Activated effector memory CD4-positive, alpha-beta T cell treated with Interleukin-2 at 50 U/mL for 16 hours (primary cell): ENCODE results near the gene NRCAM.
"Not testable (repeated sequence)": the region's sequence is repeated elsewhere in the genome, so short reads cannot be mapped to it uniquely, and the experiment has no call there.

Experiments used
- DNase-seq: peaks from one replicate; pipeline ENCODE4 v3.0.0-alpha.2; 2020

NRCAM gene

DNA sequence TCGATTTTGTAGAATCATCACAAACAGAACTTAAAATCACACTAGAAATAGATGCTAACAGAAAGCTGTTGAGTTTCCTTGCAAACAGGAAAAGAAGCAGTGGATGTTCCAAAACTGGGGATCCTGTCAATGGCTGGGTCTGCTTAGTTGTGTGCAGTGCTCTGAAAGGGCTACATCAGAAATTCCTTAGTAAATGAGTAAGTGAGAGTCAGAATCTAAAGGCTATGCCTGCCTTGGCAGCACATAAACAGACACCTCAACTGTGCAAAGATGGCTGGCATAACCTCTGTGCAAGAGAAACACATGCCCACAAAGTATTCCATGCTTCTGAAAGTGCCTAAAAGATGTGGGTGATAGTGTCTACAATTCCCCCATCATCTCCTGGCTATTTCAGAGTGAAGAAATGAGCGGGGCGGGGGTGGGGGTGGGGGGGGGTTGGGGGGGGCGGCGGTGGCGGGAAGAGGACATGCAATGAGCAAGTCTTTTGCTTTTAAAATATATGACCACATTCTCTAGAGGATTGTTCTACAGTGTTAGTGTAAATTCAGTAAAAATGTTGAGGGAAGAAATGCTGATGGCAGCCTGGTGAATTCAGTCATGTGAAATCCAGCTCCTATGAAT, 187.9 kb downstream of the NRCAM start:
- DNase-seq, result no peak

DNA sequence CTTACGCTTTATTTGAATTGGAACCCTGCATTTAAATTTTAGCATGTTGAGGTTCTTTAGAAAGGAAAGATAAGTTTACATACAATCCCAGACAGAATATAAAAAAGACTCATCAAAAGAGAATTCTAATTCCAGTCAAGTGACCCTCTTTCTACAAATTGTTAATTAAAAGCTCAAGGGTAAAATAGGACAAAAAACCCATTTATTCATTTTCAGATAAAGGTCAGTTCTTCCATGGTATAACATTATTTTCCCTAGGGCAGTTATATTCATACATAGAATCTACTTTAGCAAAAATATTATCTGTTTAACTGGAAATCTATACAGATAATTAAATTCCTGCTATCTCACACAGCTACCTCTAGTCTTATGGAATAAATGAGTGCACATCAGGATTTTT, 188.6 kb downstream of the NRCAM start:
- no peak for DNase-seq

DNA sequence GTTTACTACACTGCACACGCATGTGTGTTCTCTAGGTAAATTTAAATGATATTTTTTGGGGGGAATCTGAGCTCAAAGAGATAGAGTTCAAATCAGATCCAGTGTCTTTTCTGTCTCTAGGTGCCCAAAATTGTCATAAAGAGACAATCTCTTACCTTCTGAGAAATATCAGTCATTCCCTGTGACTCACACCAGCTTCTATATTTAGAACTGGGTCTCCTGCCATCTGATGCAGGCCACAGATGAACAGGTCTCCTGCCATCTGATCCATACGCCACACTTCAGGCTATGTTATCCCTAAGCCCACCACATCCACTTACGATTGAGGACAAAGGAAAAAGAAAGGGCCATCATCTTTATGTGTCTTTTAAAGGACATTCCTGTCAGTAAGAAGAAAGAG, 189.7 kb downstream of the NRCAM start:
- no peak for DNase-seq

DNA sequence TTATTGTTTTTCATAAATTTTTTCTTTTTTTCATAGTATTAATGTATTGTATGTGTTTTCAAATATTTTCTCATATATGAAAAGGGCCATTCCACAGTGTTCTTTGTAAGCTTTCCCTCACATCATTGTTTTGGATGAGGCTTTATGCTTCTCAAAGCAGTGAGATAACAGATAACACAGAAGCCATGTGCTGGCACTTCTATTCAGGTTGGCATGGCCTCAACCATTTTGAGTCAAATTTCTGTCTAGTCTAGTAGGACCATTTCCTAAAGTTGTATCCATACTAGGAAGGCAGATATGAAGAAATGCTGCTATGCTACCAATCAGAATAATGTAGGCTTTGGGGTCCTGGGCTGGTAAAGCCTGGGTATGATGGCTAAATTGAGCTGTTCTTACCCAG, 190.2 kb downstream of the NRCAM start:
- DNase-seq, result no peak

DNA sequence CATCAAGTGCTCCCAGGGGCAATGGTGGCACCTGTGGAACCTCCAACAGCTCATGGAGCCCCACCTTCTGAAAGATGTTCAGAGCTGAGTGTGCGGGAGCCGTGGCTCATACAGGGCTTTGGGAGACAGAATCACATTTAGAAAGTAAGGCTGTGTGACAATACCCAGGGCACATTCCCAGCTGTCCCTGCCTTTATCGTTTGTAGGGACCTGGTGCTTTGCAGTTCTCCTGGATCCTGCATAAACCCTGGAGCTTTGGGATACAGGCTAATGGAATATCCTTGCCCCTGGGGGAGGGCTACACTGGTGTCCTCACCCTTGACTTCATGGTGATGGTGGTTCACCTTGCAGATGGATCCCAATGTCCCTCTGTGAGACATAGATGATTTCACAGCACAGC, 191.2 kb downstream of the NRCAM start:
- DNase-seq, result no peak

DNA sequence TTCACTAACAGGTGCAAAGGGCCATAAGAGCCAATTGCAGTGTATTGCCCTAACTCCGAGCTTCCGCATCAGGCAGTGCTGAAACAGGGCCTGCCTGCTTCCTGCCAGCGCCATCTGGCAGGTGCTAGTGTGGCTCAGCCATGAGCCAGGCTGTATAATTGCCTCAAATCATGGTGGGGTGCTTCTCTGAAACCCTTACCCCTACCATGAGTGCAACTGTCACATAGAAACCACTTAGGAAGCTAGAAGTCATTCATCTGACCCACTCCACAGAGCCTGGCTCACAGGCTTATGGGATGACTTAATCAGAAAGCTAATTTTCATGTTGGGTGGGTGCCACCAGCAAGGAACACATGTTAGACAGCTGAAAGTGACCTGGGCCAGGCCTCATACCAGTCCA, 192.8 kb downstream of the NRCAM start:
- no peak for DNase-seq

DNA sequence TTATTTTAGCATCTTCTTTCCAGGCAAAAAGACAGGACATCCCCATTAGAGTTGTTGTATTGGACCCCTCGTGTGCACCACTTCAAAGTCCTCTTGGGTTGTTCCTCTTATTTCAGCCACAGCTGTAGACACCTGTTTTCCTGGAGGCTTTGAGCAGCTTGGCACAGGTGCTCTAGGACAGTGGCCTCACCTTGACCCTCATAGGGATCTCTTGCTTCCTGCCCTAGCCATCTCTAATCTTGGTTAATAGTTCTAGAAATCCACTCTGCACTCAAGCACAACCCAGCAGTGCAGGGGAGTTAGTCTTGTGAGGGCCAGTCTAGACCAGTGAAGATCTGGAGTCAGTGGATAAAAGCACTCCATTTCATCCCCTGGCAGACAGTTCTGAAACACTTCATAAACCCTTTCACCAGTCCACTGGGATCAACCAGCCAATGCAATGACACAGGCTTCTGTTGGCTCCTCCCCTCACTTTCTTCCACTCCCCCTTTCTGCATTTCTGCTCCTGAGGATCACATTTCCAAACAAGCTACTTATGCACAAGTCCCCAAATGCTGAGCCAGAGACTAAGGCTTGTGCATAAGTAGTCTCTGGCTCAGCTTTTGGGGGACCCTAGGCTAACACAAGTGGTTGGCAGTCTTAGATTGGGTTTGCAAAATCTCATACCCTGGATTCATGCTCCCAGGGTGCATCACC, 194.5 kb downstream of the NRCAM start:
- no peak for DNase-seq

DNA sequence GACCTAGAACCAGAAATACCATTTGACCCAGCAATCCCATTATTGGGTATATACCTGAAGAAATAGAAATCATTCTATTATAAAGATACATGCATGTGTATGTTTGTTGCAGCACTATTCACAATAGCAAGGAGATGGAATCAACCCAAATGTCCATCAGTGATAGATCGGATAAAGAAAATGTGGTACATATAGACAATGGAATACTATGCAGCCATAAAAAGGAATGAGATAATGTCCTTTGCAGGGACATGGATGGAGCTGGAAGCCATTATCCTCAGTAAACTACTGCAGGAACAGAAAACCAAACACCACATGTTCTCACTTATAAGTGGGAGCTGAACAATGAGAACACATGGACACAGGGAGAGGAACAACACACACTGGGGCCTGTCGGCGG, 196.8 kb downstream of the NRCAM start:
- not testable (repeated sequence) for DNase-seq

DNA sequence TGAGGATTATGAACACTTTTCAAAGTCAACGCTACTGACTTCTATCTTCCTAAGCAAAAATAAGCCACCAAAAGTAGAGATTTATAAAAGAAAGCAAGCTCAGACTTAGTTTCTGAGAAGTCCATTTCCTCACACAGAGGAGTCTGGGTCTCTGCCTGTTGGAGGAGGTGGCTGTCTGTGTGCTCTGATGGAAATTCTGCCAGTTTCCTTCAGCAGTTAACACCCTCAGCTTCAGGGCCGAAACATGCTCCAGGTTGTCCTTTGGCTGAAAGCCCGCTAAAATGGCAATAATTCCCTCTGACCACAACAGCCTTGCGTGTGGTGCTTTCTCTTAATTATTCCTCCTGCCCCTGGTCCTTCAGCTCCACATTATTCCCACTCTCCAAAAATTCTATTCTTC, 198.3 kb downstream of the NRCAM start:
- no peak for DNase-seq

DNA sequence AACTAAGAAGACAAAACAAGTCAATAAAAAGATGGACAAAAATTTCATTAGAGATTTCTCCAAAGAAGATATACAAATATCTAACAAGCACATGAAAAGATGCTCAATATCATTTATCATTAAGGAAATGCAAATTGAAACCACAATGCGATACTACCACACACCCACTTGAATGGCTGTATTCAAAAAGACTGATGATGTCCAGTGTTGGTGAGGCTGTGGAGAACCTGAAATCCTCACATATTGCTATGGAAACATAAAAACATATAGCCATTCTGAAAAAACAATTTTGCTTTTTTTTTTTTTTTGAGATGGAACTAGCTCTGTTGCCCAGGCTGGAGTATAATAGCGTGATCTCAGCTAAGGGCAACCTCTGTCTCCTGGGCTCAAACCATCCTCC, 202.0 kb downstream of the NRCAM start:
- DNase-seq, result no peak

DNA sequence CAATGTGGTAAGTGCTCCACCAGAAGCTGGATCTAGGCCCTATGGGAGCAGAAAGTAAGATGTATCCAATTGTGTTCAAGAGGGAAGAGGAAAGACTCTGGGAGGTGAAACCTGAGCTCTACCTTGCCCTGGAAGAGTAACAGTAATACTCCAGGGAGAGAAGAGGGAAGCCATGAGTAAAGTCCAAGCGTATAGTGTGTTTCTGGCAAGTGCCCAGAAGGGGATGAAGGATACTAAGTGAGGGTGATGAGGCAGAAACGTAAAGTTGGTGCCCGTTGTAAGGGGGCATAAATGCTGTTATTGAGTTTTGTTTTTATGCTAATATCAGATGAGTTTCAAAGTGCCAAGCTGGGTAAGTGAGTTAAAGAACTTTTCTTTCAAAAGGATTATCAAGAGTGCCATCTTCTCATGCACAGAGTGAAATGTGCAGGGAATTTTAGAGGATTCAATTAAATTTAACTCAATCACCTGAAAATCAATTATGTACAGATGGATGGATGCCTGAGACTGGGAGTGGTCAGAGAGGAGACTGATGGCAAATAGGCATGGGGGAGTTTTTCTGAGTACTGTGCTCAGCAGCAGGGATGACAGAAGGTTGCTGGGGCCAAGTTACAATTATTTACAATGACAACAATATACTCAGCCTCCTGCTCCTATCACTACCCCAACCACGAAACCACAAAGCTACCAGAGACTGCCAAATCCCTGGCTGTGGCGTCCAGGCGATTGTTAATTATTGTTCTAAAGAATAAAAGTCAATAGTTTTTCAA, 202.8 kb downstream of the NRCAM start:
- no peak for DNase-seq

DNA sequence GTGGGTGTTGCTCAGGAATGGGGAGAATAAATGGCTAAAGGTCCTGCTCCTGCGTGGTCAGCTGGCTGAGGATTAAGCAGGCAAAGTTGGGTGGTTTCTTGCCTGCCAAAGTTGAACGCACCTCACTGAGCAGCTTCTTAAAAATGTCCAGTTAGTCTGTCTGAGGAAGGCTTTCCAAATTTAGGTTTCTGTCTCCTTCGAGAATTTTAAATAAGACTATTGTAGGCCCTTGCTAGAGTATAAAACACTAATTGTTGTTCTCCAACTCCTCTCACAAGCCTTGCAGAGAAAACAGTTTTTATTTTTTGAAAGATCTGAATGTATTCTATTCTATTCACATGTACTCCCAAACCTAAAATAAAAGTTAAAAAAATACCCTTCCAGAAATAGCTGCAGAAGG, 204.1 kb downstream of the NRCAM start:
- DNase-seq, result no peak

DNA sequence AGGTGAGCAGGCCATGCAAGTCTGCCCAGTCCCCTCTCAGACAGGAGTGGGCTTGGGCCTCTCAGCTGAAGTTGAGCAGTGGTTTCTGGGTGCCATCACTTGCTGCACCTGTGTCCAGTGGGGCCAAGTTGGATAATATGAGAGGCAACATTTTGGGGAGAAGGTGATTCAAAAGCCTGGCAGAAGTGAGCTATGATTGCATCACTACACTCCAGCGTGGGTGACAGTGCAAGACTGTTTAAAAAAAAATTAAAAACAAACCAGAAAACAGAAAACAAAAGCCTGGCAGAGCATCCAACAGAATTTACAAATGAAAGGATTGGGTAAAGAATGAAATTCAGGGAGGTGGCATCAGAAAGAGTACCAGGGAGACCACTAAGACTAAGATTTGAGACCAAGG, 204.5 kb downstream of the NRCAM start:
- no peak for DNase-seq

DNA sequence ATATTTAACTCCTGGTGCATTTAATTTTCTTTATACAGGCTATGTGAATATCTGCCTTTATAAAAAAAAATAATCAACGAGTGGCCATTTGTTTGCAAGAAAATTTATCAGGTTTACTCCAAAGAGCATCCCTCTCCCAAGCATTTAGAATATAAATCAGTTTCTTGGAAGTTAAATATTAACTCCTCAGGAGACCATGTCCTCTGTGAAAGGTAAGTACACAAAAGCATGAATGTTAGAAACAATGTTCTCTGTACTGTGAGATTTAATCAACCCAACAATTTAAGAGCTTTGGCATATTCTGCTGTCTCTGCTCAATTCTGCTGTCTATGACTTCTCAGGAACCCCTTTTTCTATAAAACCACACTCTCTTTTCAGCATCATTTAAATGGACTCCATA, 206.8 kb downstream of the NRCAM start:
- no peak for DNase-seq

DNA sequence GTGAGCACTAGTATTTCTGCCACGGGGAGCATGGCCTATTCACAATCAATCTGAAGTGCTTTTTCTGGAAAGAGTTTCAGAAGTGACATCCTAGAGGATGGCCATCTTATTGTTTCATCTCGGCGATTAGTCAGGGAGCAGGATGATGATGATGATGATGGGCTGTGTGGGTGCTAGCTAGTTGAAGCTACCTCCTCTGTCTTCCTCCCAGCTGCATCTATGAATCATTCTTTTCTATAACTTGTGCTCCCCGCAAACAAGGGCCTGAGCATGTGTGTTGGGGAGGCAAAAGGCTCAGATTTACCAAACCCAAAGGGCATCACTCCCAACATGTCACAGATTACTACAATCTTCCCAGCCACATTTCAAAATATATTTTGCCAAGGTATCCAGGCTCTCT, 207.4 kb downstream of the NRCAM start:
- DNase-seq, result no peak

DNA sequence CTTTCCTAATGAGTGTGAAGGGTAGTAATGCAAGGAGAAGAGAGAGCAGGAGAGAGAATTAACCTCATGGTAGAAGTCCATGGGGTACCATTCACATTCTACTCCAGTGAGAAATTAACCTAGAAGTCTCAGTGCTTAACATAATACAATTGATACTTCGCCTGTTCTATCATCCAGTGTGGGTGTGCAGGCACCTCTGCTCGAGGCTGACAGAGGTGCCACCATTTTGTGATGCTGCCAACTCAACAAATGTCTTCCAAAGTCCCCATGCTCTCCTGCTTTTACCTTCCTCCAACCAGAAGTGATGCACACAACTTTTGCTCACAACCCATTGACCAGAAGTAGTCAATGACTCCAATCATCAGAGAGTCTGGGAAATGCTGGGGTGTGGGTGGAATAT, 207.8 kb downstream of the NRCAM start:
- no peak for DNase-seq

DNA sequence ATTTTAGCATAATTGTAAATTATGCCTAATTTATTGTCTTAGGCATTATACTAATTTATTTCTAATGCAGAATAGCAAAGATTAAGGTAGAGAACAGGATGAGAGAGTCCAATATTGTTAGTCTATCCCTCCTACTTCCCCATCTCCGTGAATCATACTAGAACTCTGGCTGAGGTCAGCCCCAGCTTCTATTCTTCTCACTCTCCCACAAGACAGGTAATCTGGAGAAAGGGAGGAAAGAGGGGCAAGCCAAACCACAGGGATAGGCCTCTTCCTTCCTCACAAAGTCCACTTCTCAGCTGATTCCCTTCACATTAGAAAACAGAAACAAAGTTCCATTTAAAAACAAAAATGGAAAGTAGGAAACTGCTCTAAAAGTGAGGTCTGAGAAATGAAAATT, 208.6 kb downstream of the NRCAM start:
- no peak for DNase-seq

DNA sequence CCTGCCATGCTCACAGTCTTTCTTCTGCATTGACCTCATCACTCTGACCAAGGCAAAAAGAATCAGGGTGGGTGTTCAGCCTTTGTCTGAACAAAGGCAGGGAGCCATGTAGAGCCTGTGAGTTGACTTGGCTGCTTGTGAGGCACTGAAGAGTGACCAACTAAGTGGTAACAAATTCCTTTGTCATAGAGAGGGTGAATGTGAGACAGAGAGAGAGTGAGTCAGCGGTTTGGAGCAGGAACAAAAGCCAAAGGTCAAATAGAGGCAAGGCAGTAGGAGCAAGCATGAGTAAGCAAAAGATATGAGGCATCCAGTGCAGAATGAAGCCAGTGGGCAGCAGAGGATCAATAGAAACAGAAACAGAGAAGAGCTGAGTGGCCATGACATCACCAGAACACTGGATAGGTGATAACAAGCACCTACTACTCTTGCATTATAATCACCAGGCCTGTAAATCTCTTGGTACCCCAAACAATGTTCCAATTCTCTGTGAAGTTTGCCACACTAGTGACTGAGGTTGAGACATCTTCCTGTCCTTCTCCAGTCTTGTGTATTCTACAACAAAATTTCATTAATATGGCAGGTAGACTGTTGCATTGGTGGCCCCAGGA, 209.9 kb downstream of the NRCAM start:
- DNase-seq, result no peak

DNA sequence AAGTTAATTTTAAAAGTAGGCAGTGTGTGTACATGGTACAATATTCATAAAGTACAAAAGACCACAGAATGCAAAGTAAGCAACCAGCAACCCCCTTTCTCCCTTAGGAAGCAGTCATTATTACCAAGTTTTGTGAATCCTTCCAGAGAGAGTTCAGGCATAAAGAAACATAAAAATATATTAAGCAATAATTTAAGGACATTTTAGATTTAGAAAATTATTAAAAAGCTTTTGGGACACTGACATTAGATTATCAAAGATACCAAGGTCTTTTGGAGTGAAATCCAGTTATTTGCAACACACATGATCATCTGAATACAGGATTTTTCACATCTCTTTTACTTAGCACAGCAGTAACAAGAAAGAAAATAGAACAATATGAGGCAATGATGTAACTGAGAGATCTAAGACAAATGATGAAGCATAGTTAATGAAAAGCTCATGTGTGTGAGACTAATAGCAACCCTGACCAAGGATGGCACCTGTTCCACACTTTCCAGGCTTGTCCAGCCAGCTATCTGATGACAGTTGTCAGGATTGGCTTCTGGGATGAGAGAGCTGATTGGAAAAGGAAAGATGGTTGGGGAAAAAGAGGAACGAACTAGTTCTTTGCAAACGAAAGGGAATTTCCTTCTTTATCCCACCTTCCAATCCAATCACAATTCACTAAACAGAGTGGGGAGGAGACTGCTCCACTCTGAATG, 210.6 kb downstream of the NRCAM start:
- DNase-seq, result no peak

DNA sequence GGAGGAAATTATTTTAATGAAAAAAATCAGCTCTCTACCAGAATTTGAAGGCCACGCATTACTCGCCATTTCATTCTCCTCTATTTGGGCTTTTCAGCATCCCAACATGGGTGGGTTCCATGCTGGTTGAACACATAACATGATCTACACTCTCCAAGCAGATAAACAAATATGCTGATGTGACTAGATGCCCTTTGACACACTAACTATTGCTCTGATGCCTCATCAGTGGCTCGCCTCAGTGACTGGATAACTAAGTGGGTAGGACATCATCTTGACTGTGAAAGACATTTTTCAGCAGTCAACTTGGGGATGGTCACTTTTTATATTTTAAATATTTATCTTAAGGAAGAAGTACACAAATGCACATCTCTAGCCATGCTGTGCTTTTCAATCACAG, 212.1 kb downstream of the NRCAM start:
- no peak for DNase-seq

DNA sequence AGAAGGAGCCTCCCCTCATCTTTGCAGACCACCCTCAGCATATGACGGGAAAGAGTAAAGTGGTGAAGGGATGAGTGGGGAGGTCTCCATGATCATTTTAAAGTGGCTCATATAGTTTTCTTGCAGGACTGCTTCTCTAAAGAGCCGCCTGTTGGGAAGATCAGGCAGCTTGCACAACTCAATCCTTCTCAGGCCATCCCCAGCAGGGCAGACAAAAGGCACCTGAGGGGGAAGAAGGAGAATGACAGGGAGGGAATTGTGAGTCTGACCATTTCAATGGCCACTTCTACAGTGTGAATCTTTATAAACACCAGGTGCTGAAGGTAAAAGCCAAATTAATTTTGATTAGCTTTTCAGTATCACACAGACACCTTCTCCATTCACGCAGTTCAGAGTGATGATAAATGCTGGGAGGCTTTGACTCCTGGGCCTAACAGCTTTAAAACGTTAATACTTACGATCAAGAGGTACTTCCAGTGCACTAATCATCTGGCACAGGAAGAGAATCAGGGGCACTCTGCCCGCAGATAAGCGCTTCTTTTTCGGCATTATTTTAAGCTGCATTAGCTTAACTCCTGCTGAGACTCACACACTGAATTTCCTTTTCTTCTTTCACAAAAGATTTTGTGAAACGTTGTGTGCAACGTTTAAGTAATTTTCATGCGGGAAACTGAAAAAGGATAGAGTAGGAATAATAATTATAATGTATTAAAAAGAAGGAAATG, 216.6 kb downstream of the NRCAM start:
- DNase-seq, result no peak

DNA sequence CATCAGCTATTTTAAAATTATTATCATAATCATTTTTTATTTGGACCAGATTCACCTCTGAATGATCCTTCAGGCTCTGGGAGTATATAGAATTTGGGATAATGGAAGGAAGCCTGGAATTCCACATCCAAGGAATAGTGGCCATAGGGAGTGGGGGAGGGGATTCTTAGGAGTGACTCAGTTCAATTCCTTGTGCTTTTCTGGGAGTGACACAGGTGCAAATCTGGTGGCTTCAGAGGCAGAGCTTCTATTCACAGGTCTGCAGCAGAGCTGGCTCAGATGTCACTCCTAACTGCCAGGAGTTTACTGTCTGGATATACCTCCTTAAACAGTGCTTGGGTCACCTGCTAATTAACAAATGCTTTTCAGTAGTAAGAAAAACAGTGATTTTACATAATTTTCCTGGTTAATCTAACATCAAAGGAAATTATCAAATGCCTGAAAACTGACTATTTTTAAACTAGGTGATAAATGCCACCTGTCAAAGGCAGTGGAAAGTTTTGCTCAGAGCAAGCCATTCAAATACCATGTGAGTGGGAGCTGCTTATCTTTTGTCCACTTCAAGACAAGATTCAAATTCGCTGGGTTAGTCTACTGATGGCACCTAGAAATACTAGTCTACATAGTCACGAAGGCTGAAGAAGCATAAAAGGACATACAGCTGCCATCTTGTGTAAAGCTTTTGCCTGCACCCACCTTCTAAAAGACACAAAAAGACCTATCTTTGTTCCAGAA, 219.4 kb downstream of the NRCAM start:
- no peak for DNase-seq
